T-helper 1 cell treated with Interleukin-12 subunit alpha and Interleukin-12 subunit beta and Interleukin-4 antibody, amounts not matched to agents 30 μg/mL and 1 μg/mL, for 36 hours (primary cell): Measurements from ENCODE around the gene CCDC85C.

Experiments used
- H3K27ac Mint-ChIP-seq: one replicate; pipeline ENCODE4 v1.8.0; 2021; ENCODE audit warnings: mild to moderate bottlenecking, mixed read lengths
- H3K27me3 Mint-ChIP-seq: one replicate; pipeline ENCODE4 v1.8.0; 2021; ENCODE audit warnings: low read depth, mixed read lengths
- H3K36me3 Mint-ChIP-seq: one replicate; pipeline ENCODE4 v1.8.0; 2021; ENCODE audit warnings: low read depth, mixed read lengths
- H3K4me1 Mint-ChIP-seq: one replicate; pipeline ENCODE4 v1.8.0; 2021; ENCODE audit warnings: low read depth, mixed read lengths
- H3K4me3 Mint-ChIP-seq: one replicate; pipeline ENCODE4 v1.8.0; 2021; ENCODE audit warnings: mild to moderate bottlenecking, moderate library complexity, mixed read lengths
- H3K9me3 Mint-ChIP-seq: one replicate; pipeline ENCODE4 v1.8.0; 2021; ENCODE audit warnings: mixed read lengths

The CCDC85C gene

GRCh38 chr14:99545586-99545985 is 58.4 kb downstream of the CCDC85C start:
- Mint-ChIP-seq H3K4me3 (no peak overlapping the region), H3K9me3 (no peaks in the 10 kb centered on the region)

GRCh38 chr14:99544991-99545390 is 59.0 kb downstream of the CCDC85C start:
- no peaks in the 10 kb centered on the region for H3K4me1 Mint-ChIP-seq
- H3K27me3 Mint-ChIP-seq, result no peaks in the 10 kb centered on the region
- no peaks in the 10 kb centered on the region for H3K9me3 Mint-ChIP-seq
- no peak overlapping the region for H3K27ac Mint-ChIP-seq
- no peak overlapping the region for H3K4me3 Mint-ChIP-seq
- no peaks in the 10 kb centered on the region for H3K36me3 Mint-ChIP-seq

More at GRCh38 chr14:99545586-99545985, 58.4 kb downstream of the CCDC85C start:
- H3K27ac Mint-ChIP-seq, result no peak overlapping the region
- H3K27me3 Mint-ChIP-seq, result no peaks in the 10 kb centered on the region
- no peaks in the 10 kb centered on the region for H3K36me3 Mint-ChIP-seq
- H3K4me1 Mint-ChIP-seq, result no peaks in the 10 kb centered on the region

GRCh38 chr14:99543985-99544384 is 60.0 kb downstream of the CCDC85C start:
- H3K27me3 Mint-ChIP-seq, result no peaks in the 10 kb centered on the region
- H3K27ac Mint-ChIP-seq, result no peak overlapping the region
- H3K9me3 Mint-ChIP-seq, result no peaks in the 10 kb centered on the region
- H3K36me3 Mint-ChIP-seq, result no peaks in the 10 kb centered on the region
- no peak overlapping the region for H3K4me3 Mint-ChIP-seq
- H3K4me1 Mint-ChIP-seq, result no peaks in the 10 kb centered on the region

GRCh38 chr14:99543370-99543769 is 60.6 kb downstream of the CCDC85C start:
- Mint-ChIP-seq H3K36me3 (no peaks in the 10 kb centered on the region), H3K4me3 (no peak overlapping the region), H3K27ac (no peak overlapping the region), H3K4me1 (no peaks in the 10 kb centered on the region), H3K9me3 (no peaks in the 10 kb centered on the region), H3K27me3 (no peaks in the 10 kb centered on the region)

- Mint-ChIP-seq H3K27me3 (no peaks in the 10 kb centered on the region), H3K4me1 (no peaks in the 10 kb centered on the region), H3K9me3 (no peaks in the 10 kb centered on the region), H3K36me3 (no peaks in the 10 kb centered on the region), H3K27ac (no peak overlapping the region), H3K4me3 (no peak overlapping the region)
Measured at GRCh38 chr14:99542566-99542965, 61.4 kb downstream of the CCDC85C start.

GRCh38 chr14:99541677-99542470 is 62.1 kb downstream of the CCDC85C start:
- Mint-ChIP-seq H3K4me1 (no peaks in the 10 kb centered on the region), H3K27me3 (no peaks in the 10 kb centered on the region), H3K27ac (no peak overlapping the region), H3K9me3 (no peaks in the 10 kb centered on the region), H3K36me3 (no peaks in the 10 kb centered on the region), H3K4me3 (no peak overlapping the region)

GRCh38 chr14:99541211-99541610 is 62.8 kb downstream of the CCDC85C start:
- Mint-ChIP-seq H3K27ac (no peak overlapping the region), H3K9me3 (no peaks in the 10 kb centered on the region), H3K4me3 (no peak overlapping the region), H3K36me3 (no peaks in the 10 kb centered on the region), H3K4me1 (no peaks in the 10 kb centered on the region), H3K27me3 (no peaks in the 10 kb centered on the region)

- H3K4me3 Mint-ChIP-seq, result no peak overlapping the region
- no peaks in the 10 kb centered on the region for H3K4me1 Mint-ChIP-seq
- H3K9me3 Mint-ChIP-seq, result no peaks in the 10 kb centered on the region
- H3K36me3 Mint-ChIP-seq, result no peaks in the 10 kb centered on the region
- no peaks in the 10 kb centered on the region for H3K27me3 Mint-ChIP-seq
- H3K27ac Mint-ChIP-seq, result no peak overlapping the region
Measured at GRCh38 chr14:99540196-99541032, 63.6 kb downstream of the CCDC85C start.

- Mint-ChIP-seq H3K9me3 (no peaks in the 10 kb centered on the region), H3K4me3 (no peak overlapping the region), H3K27ac (no peak overlapping the region), H3K27me3 (no peaks in the 10 kb centered on the region), H3K36me3 (no peaks in the 10 kb centered on the region), H3K4me1 (no peaks in the 10 kb centered on the region)
Measured at GRCh38 chr14:99539491-99539890, 64.5 kb downstream of the CCDC85C start.

GRCh38 chr14:99538733-99539132 is 65.3 kb downstream of the CCDC85C start:
- no peaks in the 10 kb centered on the region for H3K27me3 Mint-ChIP-seq
- no peaks in the 10 kb centered on the region for H3K36me3 Mint-ChIP-seq
- no peak overlapping the region for H3K4me3 Mint-ChIP-seq
- no peaks in the 10 kb centered on the region for H3K4me1 Mint-ChIP-seq
- no peaks in the 10 kb centered on the region for H3K9me3 Mint-ChIP-seq
- no peak overlapping the region for H3K27ac Mint-ChIP-seq

GRCh38 chr14:99538275-99538674 is 65.7 kb downstream of the CCDC85C start:
- H3K27me3 Mint-ChIP-seq, result no peaks in the 10 kb centered on the region
- H3K9me3 Mint-ChIP-seq, result no peaks in the 10 kb centered on the region
- no peaks in the 10 kb centered on the region for H3K4me1 Mint-ChIP-seq
- no peak overlapping the region for H3K4me3 Mint-ChIP-seq
- no peaks in the 10 kb centered on the region for H3K36me3 Mint-ChIP-seq
- H3K27ac Mint-ChIP-seq, result no peak overlapping the region

- Mint-ChIP-seq H3K4me3 (no peak overlapping the region), H3K4me1 (no peaks in the 10 kb centered on the region), H3K36me3 (no peaks in the 10 kb centered on the region), H3K27ac (no peak overlapping the region), H3K9me3 (no peaks in the 10 kb centered on the region), H3K27me3 (no peaks in the 10 kb centered on the region)
Measured at GRCh38 chr14:99537399-99537798, 66.6 kb downstream of the CCDC85C start.

- Mint-ChIP-seq H3K4me3 (no peak overlapping the region), H3K9me3 (no peaks in the 10 kb centered on the region), H3K4me1 (no peaks in the 10 kb centered on the region), H3K27me3 (no peaks in the 10 kb centered on the region), H3K36me3 (no peaks in the 10 kb centered on the region), H3K27ac (no peak overlapping the region)
Measured at GRCh38 chr14:99535908-99536778, 67.9 kb downstream of the CCDC85C start.

- no peaks in the 10 kb centered on the region for H3K4me1 Mint-ChIP-seq
Measured at GRCh38 chr14:99535448-99535847, 68.6 kb downstream of the CCDC85C start.

More at GRCh38 chr14:99535448-99535847, 68.6 kb downstream of the CCDC85C start:
- H3K27ac Mint-ChIP-seq, result no peak overlapping the region
- no peaks in the 10 kb centered on the region for H3K9me3 Mint-ChIP-seq
- H3K4me3 Mint-ChIP-seq, result no peak overlapping the region
- H3K36me3 Mint-ChIP-seq, result no peaks in the 10 kb centered on the region
- H3K27me3 Mint-ChIP-seq, result no peaks in the 10 kb centered on the region
